Vagina (tissue), 2 donors: ENCODE data around the gene NFATC3. TPM values are rescaled to one million over a fixed set of nuclear protein-coding genes. Genes with fewer than 3 reads are reported as not detected.

ENCODE experiments used
- DNase-seq, 2 donors: peaks; one replicate each; pipeline ENCODE4 v3.0.0-alpha.2; 2017; ENCODE audit errors: extremely low spot score in 2 of 2
- H3K27ac ChIP-seq: fragments of 200-600 bp; sonication (generic); one replicate; pipeline ENCODE4 v1.5.1; 2019
- H3K27me3 ChIP-seq: fragments of 200-600 bp; sonication (generic); one replicate; pipeline ENCODE4 v1.5.1; 2019
- H3K36me3 ChIP-seq, 2 donors: fragments of 200-600 bp; sonication (generic); one replicate each; pipeline ENCODE4 v1.5.1; 2017 to 2019
- H3K4me1 ChIP-seq: fragments of 200-600 bp; sonication (generic); one replicate; pipeline ENCODE4 v1.5.1; 2019
- H3K4me3 ChIP-seq, 2 donors: fragments of 200-600 bp; sonication (generic); 1 replicate in 1 of 2; 2 replicates in 1 of 2; pipeline ENCODE4 v1.5.1; 2016 to 2019
- H3K9me3 ChIP-seq: fragments of 200-600 bp; sonication (generic); one replicate; pipeline ENCODE4 v1.5.1; 2019
- CTCF ChIP-seq, 3 experiments: fragments of 450-650 bp in 2 of 3; fragments of 200-600 bp in 1 of 3; sonication (generic) in 1 of 3; IDR thresholded peaks; one replicate each; pipeline ENCODE4 v1.5.1; 2017 to 2019; ENCODE audit warnings: antibody characterized with exemption in 3 of 3, mild to moderate bottlenecking in 2 of 3, moderate library complexity in 2 of 3
- POLR2A ChIP-seq, 2 donors: fragments of 450-650 bp; IDR thresholded peaks; one replicate each; pipeline ENCODE4 v1.6.1; 2017; ENCODE audit warnings: antibody characterized with exemption in 2 of 2, mild to moderate bottlenecking in 2 of 2, moderate library complexity in 2 of 2
- POLR2AphosphoS5 ChIP-seq, 2 donors: sonication (generic); formaldehyde crosslinking; IDR thresholded peaks; one replicate each; pipeline ENCODE4 v1.9.0; 2017; ENCODE audit warnings: antibody characterized with exemption in 2 of 2, mild to moderate bottlenecking in 2 of 2, low read depth in 1 of 2; ENCODE audit not compliant: insufficient read depth in 1 of 2
- intact Hi-C: fragments of 100-400 bp; cut with DNase I; formaldehyde crosslinking; loops from one replicate; pipeline ENCODE4 v1.15.1; 2023
- total RNA-seq: library from RNA; depleted of rRNA; stranded (reverse); fragments of >200 nt; gene quantifications from one replicate; pipeline ENCODE4 v1.2.3, GENCODE V29; 2016

The NFATC3 gene
- total RNA-seq, 1 donor from 2014 or later = 51.8 TPM

- no peaks in the 10 kb centered on the region for H3K27me3 ChIP-seq
- H3K36me3 ChIP-seq = peaks cover 0 to 47% of the 10 kb centered on the region in 2 donors
- H3K9me3 ChIP-seq = no peaks in the 10 kb centered on the region
- DNase-seq = no peak
- intact Hi-C loops = no loop called here
- TF ChIP-seq CTCF (IDR thresholded peaks at IDR 0.05) (no peak), POLR2A (IDR thresholded peaks at IDR 0.05) (no peak), POLR2AphosphoS5 (IDR thresholded peaks at IDR 0.05; ENCODE audit: insufficient read depth in 1 of 2, low read depth in 1 of 2) (no peak)
- no peak overlapping the region for H3K27ac ChIP-seq
- H3K4me3 ChIP-seq = no peak overlapping the region
- H3K4me1 ChIP-seq = no peaks in the 10 kb centered on the region
These were observed 94.1 kb downstream of the NFATC3 start for GRCh38 chr16:68179196-68179795.

- Histone ChIP-seq H3K4me3 (no peak overlapping the region), H3K4me1 (no peaks in the 10 kb centered on the region), H3K27ac (no peak overlapping the region), H3K9me3 (no peaks in the 10 kb centered on the region), H3K27me3 (no peaks in the 10 kb centered on the region), H3K36me3 (peaks cover 0 to 47% of the 10 kb centered on the region in 2 donors)
- no peak for TF ChIP-seq POLR2AphosphoS5 (IDR thresholded peaks at IDR 0.05; ENCODE audit: insufficient read depth in 1 of 2, low read depth in 1 of 2)
- no peak for TF ChIP-seq CTCF (IDR thresholded peaks at IDR 0.05)
- TF ChIP-seq POLR2A (IDR thresholded peaks at IDR 0.05) = no peak
- intact Hi-C loops = no loop called here
- no peak for DNase-seq
These were observed 94.7 kb downstream of the NFATC3 start for GRCh38 chr16:68179855-68180254.

- TF ChIP-seq CTCF (IDR thresholded peaks at IDR 0.05) (no peak), POLR2AphosphoS5 (IDR thresholded peaks at IDR 0.05; ENCODE audit: insufficient read depth in 1 of 2, low read depth in 1 of 2) (no peak), POLR2A (IDR thresholded peaks at IDR 0.05) (no peak)
- H3K4me3 ChIP-seq = no peak overlapping the region
- intact Hi-C loops = no loop called here
- no peak for DNase-seq
- H3K4me1 ChIP-seq = no peaks in the 10 kb centered on the region
- H3K27ac ChIP-seq = no peak overlapping the region
- H3K9me3 ChIP-seq = no peaks in the 10 kb centered on the region
- no peaks in the 10 kb centered on the region for H3K27me3 ChIP-seq
- H3K36me3 ChIP-seq = peaks cover 0 to 55% of the 10 kb centered on the region in 2 donors
These were observed 97.9 kb downstream of the NFATC3 start for GRCh38 chr16:68183046-68183445.

- H3K27ac ChIP-seq = no peak overlapping the region
- no peak for TF ChIP-seq POLR2AphosphoS5 (IDR thresholded peaks at IDR 0.05; ENCODE audit: insufficient read depth in 1 of 2, low read depth in 1 of 2)
- intact Hi-C loops = no loop called here
- DNase-seq = no peak
- no peak overlapping the region for H3K4me3 ChIP-seq
- no peaks in the 10 kb centered on the region for H3K4me1 ChIP-seq
- no peaks in the 10 kb centered on the region for H3K27me3 ChIP-seq
- H3K9me3 ChIP-seq = no peaks in the 10 kb centered on the region
- peaks cover 0 to 52% of the 10 kb centered on the region in 2 donors for H3K36me3 ChIP-seq
These were observed 101.7 kb downstream of the NFATC3 start for GRCh38 chr16:68186877-68187276.

GRCh38 chr16:68187505-68187904 lies 102.3 kb downstream of the NFATC3 start:
- Histone ChIP-seq H3K4me3 (no peak overlapping the region), H3K9me3 (no peaks in the 10 kb centered on the region), H3K36me3 (peaks cover 0 to 51% of the 10 kb centered on the region in 2 donors), H3K27ac (no peak overlapping the region), H3K27me3 (no peaks in the 10 kb centered on the region), H3K4me1 (no peaks in the 10 kb centered on the region)
- DNase-seq = no peak
- intact Hi-C loops = no loop called here
- TF ChIP-seq POLR2A (IDR thresholded peaks at IDR 0.05) (no peak), CTCF (IDR thresholded peaks at IDR 0.05) (no peak), POLR2AphosphoS5 (IDR thresholded peaks at IDR 0.05; ENCODE audit: insufficient read depth in 1 of 2, low read depth in 1 of 2) (no peak)
